SIG-M5 treated with dmso at 0.1 percent for 504 hours (cell line): ENCODE data around the gene RAD18.

Source experiments
- DNase-seq: peaks from one replicate; lab custom pipeline; 2025; ENCODE audit not compliant: unreplicated experiment; lab: John Stamatoyannopoulos, UW

Gene RAD18

DNA sequence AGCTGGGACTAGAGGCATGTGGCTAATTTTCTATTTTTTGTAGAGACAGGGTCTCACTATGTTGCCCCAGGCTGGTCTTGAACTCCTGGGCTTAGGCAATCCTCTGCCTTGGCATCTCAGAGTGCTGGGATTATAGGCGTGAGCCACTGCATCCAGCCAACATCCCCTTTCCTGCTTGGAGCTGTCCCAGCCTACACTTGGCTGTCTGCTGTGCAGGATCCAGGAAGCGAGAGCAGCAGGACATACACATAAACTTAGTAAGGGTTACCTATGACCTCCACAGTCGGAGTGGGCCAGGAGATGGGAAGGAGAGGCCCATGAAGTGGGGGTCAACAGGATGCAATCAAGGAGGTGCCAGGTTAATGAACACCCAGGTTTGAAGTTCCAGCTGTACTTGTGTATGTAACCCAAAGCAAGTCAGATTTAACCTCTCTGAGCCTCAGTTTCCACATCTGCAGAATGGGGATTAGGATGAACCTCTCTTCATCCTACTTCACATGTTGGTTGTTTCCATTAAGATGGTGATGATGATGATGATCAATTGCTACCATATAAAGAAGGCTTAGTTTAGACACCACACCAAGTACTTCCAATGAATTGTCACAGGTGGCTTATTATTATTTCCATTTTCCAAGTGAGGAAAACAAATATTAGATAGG, 124.4 kb downstream of the RAD18 start:
- no peak for DNase-seq

GRCh38 chr3:8838234-8838633, 125.0 kb downstream of the RAD18 start:
- DNase-seq, result no peak

- no peak for DNase-seq
Observed at GRCh38 chr3:8837162-8837561, 126.1 kb downstream of the RAD18 start.

GRCh38 chr3:8836096-8836495, 127.2 kb downstream of the RAD18 start:
- DNase-seq, result no peak

DNA sequence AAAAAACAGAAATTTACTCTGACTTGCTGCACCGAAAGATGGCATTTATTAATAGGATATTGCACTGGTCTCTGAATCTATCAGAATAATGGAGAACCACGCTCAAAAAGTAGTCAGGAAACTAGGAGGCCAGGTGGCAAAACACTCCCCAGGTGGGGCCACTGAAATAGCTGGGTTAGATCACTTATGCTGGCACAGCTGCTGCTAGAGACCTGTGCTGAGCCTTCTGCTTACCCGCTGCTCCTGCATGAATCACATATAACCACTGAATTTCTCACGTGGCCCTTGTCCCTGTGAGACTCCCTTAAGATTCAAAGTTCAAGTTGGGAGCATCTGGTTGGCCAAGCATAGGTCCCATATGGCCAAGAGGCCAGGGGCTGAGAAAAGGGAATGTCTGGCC, 127.9 kb downstream of the RAD18 start:
- no peak for DNase-seq

GRCh38 chr3:8834974-8835373, 128.3 kb downstream of the RAD18 start:
- no peak for DNase-seq

DNA sequence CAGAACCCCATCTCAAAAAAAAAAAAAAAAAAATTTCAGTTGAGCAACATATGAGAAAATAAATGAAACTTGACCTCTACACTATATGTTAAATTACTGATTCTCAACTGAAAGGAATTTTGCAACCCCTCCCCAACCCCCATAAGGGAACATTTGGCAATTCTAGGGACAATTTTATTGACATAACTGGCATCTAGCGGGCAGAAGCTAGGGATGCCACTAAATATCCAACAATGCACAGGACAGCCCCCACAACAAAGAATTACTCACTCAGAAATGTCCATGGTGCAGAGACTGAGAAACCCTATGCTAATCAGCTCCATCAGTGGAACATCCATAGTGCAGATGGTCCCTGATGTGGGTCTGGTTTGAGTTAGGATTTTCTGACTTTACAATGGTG, 135.6 kb downstream of the RAD18 start:
- no peak for DNase-seq
